Mucosa of descending colon (tissue), 3 donors: ENCODE data around the gene LGALS9B. TPM values are rescaled to one million over a fixed set of nuclear protein-coding genes. Genes with fewer than 3 reads are reported as not detected.
"Not testable (repeated sequence)": the region's sequence is repeated elsewhere in the genome, so short reads cannot be mapped to it uniquely, and the experiment has no call there.

ENCODE experiments used
- ATAC-seq: fragments of 200-7000 bp; cut with Tn5 transposase; one replicate; pipeline ENCODE4 v1.9.1; 2020; ENCODE audit warnings: mild to moderate bottlenecking, moderate library complexity
- DNase-seq, 3 donors: peaks; one replicate each; pipeline ENCODE4 v3.0.0-alpha.2; 2020
- H3K36me3 ChIP-seq: fragments of 200-600 bp; one replicate; pipeline ENCODE4 v1.8.0; 2021; ENCODE audit warnings: low read depth, mild to moderate bottlenecking
- H3K4me1 ChIP-seq: fragments of 200-600 bp; one replicate; pipeline ENCODE4 v1.8.0; 2021; ENCODE audit warnings: low read depth, mild to moderate bottlenecking
- H3K4me3 ChIP-seq: fragments of 200-600 bp; one replicate; pipeline ENCODE4 v1.8.0; 2021; ENCODE audit warnings: mild to moderate bottlenecking
- H3K9me3 ChIP-seq: fragments of 200-600 bp; one replicate; pipeline ENCODE4 v1.8.0; 2021; ENCODE audit warnings: mild to moderate bottlenecking
- intact Hi-C, 2 donors: fragments of 100-400 bp; cut with DNase I in 1 of 2; cut with micrococcal nuclease in 1 of 2; formaldehyde crosslinking; loops; one replicate each; pipeline versions ENCODE4 v1.11.0 to v1.11.1; 2022; cut with DNase I, micrococcal nuclease
- total RNA-seq, 3 donors: library from RNA; stranded (reverse); fragmentation: NEBNext Ultra II Directional in 2 of 3; extraction: Animal tissue kit (Norgen Biotek cat#: 25700) in 2 of 3; gene quantifications; one replicate each; pipeline versions ENCODE4 v1.2.1 to v1.2.4, GENCODE V29; 2021 to 2023
- donor health status: DM: no; HTN: no; CAD: no; lungs with moderate emphysema.
- donor health status: DM: no; HTN: no; CAD: no.
- donor health status: DM: no; HTN: yes; CAD: no.

LGALS9B gene
- total RNA-seq, 3 donors from 2014 or later: 14.3 to 55.3 (median 26.6) TPM

DNA sequence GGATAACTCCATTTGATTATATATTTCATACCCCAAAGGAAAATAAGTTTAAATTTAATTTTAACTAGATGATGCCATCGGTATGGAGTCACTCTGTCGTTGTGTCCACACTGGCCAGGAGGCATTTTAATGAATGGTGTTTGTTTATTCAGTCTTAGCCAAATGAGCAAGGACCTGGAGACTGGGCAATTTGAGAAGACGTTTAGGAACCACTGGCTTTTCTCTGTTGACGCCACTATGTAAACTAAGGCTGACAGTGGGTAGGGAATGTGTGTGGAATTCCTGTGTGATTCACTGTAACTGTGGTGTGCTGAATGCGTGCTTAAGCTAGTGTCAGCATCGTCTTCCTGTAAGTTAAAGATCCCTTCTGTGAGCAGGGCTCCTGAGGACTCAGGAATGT lies 17.6 kb upstream of the LGALS9B start:
- H3K4me3 ChIP-seq, H3K4me1 ChIP-seq, DNase-seq, ATAC-seq, intact Hi-C loops, H3K36me3 ChIP-seq, H3K9me3 ChIP-seq: not testable (repeated sequence)

DNA sequence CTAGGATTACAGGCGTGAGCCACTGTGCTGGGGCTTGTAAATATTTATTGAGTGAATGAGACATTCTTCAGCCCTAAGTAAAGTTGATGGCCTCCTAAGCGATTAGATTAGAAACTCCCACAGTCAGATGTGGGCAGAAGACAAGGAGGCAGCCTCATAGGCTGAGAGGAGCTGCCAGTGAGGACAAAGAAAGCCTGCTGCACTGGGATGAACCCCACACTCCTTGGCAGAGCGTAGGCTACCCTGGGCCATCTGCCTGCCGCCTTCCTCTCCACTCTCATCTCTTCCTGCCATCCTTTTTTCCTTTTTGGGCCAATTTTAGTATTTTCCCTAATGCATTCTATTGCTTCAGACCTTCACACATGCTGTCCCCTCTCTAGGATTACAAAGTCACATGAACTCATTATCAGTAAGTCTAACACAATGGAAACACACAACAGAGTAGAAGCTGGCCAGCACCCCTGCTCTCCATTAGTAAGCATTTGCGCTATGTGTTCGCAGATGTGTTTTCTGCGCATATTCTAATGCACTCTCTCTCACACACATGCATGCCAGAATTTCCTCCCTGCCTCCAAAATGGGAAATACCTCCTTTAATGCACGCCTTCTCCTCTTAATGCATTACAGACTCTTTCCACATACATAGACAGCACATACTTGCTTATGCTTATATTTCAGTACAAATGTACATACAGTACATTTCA lies 12.7 kb upstream of the LGALS9B start:
- H3K36me3 ChIP-seq, DNase-seq, H3K9me3 ChIP-seq, intact Hi-C loops, H3K4me3 ChIP-seq, H3K4me1 ChIP-seq: not testable (repeated sequence)
- peak; percentile 37 for ATAC-seq

GRCh38 chr17:20477398-20478071 lies 10.2 kb upstream of the LGALS9B start:
- peak; percentile 23 for ATAC-seq
- intact Hi-C loops: not testable (repeated sequence)

DNA sequence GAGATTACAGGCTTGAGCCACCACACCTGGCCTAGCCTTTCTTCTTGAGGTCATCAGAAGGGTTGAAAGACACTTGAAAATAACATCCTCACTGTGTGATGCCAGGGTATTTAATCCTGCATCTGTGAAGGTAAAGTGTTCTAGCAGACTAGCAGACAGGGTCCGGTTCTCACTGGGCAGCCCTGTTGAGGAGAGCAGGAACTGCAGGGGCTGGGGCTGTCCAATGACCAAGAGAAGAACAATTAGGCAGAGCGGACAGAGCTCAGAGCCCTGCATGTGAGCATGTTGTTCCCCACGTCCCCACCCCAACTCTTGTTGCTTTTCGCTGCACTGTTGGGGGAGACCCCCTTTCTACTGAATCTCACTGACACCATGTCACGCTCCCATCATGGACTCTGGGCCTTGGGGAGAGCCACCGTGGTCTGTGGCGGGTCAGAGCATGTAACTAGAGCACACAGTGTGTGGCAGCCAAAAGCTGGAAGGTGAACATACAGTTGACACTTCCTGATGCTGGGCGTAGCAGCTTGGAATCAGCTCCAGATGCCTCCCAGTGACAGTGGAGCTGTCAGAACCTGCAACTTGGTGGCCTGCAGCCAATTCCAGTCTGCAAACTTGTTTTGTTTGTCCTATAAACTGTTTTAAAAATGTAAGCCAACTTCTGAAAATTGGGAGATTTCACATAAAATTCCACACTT lies 7.9 kb upstream of the LGALS9B start:
- DNase-seq, H3K4me3 ChIP-seq, intact Hi-C loops, H3K4me1 ChIP-seq, H3K9me3 ChIP-seq, H3K36me3 ChIP-seq: not testable (repeated sequence)
- ATAC-seq: peak; percentile 39

More at GRCh38 chr17:20477398-20478071, 10.2 kb upstream of the LGALS9B start:
- not testable (repeated sequence) for DNase-seq, H3K36me3 ChIP-seq, H3K4me3 ChIP-seq, H3K9me3 ChIP-seq, H3K4me1 ChIP-seq

DNA sequence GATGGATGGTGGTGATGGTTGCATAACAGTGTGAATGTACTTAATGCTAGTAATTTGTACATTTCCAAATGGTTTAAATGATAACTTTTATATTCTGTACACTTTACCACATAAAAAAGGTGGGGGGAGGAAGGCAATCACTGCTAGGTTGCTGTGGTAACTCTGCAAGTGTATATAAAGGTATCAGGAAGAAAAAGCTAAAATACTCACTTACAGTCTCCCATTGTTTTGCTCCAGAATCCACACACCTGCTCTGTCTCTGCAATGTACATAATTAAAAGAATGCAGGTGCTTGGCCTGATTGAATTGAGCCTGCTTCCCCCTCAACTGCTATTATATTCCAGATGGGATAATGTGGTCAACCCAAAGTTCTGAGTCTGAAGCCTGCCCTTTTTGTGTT lies 6.7 kb upstream of the LGALS9B start:
- peak; percentile 79 for ATAC-seq
- DNase-seq, H3K4me3 ChIP-seq, H3K36me3 ChIP-seq, H3K9me3 ChIP-seq, intact Hi-C loops, H3K4me1 ChIP-seq: not testable (repeated sequence)

- H3K4me3 ChIP-seq, intact Hi-C loops, ATAC-seq, H3K9me3 ChIP-seq, DNase-seq, H3K4me1 ChIP-seq, H3K36me3 ChIP-seq: not testable (repeated sequence)
These were observed 2.6 kb upstream of the LGALS9B start for GRCh38 chr17:20469946-20470345.

DNA sequence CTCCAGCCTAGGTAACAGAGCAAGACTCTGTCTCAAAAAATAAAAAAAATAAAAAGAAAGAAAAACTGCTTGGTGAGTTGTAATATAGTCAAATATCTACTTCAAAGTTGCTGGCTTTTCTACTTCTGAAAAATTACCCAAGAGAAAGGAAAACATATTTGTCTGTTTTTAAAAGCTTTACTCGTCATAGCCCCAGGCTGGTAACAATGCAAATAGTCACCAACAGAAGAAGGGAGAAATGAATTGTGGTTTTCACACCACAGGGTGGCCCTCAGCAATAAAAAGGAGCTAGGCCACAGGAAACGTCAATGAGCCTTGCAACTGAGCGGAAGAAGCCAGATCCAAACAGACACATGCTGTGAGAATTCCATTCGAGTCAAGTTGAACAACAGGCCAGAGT lies 1.8 kb upstream of the LGALS9B start:
- H3K36me3 ChIP-seq, H3K4me3 ChIP-seq, H3K4me1 ChIP-seq, DNase-seq, ATAC-seq, H3K9me3 ChIP-seq, intact Hi-C loops: not testable (repeated sequence)

GRCh38 chr17:20466999-20467398 lies 340 bp downstream of the LGALS9B start:
- ATAC-seq: peak; percentile 29
- H3K4me1 ChIP-seq, H3K36me3 ChIP-seq, H3K9me3 ChIP-seq, H3K4me3 ChIP-seq, intact Hi-C loops, DNase-seq: not testable (repeated sequence)

GRCh38 chr17:20466553-20466952 lies 786 bp downstream of the LGALS9B start:
- ATAC-seq: peak; percentile 70
- intact Hi-C loops, H3K9me3 ChIP-seq, H3K4me1 ChIP-seq, DNase-seq, H3K4me3 ChIP-seq, H3K36me3 ChIP-seq: not testable (repeated sequence)

- ATAC-seq, H3K36me3 ChIP-seq, H3K4me1 ChIP-seq, intact Hi-C loops, DNase-seq, H3K9me3 ChIP-seq, H3K4me3 ChIP-seq: not testable (repeated sequence)
These were observed 1.8 kb downstream of the LGALS9B start for GRCh38 chr17:20465535-20465934.

DNA sequence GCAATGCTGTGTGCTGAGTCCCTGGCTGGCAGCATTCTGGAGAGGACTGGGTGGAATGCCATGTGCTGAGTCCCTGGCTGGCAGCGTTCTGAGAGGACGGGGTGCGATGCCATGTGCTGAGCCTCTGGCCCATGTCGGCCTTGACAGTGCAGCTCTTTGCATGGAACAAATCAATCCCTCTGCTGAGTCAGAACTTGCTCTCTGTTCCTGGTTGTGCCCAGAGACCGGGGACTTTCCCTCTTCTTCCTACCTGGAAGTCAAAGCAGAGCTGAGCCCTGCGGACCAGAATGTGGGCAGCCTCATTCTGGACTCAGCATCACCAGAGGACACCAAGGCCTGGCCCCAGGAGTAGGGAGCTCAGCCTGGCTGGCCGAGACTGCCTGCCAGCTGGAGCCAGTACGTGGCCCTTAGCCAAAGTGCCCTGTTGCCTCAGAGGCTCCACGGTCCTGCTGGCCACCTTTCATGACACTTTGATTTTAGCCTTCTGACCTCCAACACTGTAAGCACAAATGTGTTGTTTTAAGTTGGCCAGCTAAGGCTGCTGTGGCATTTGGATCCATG lies 2.4 kb downstream of the LGALS9B start:
- intact Hi-C loops, H3K9me3 ChIP-seq, H3K4me3 ChIP-seq, H3K4me1 ChIP-seq, H3K36me3 ChIP-seq: not testable (repeated sequence)
- peak in 1 of 3 donors; percentile 32 for DNase-seq
- peak; percentile 71 for ATAC-seq

- intact Hi-C loops, H3K9me3 ChIP-seq, H3K4me1 ChIP-seq, H3K4me3 ChIP-seq, H3K36me3 ChIP-seq: not testable (repeated sequence)
- peak; percentile 42 for ATAC-seq
- peak in 1 of 3 donors; percentile 24 for DNase-seq
These were observed 5.2 kb downstream of the LGALS9B start for GRCh38 chr17:20462158-20462557.

GRCh38 chr17:20457848-20458381 lies 9.4 kb downstream of the LGALS9B start:
- DNase-seq, H3K9me3 ChIP-seq, H3K36me3 ChIP-seq, H3K4me3 ChIP-seq, H3K4me1 ChIP-seq, intact Hi-C loops: not testable (repeated sequence)
- peak; percentile 81 for ATAC-seq

DNA sequence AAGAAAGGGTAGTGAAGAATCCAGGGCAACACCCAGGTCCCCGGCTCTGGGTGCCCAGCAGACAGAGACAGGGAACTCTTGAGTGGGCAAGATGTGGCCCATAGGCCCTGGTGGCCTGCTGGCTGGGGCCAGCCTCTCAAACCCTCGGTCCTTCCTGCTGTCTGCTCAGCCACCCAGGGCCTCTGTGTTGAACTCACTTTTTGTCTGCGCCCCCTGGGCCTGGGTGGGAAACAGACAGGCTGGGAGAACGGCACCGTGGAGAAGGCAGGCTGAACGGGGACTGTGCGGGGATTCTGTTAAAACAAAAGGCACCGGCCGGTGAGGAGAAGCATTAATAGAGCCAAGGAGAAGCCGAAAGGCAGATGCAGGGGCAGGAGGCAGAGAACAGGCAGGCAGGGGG lies 12.2 kb downstream of the LGALS9B start:
- intact Hi-C loops, H3K36me3 ChIP-seq, H3K4me3 ChIP-seq, ATAC-seq, H3K9me3 ChIP-seq, H3K4me1 ChIP-seq, DNase-seq: not testable (repeated sequence)
